ENCODE results near the gene HM13.

- no peak for TF ChIP-seq POLR2AphosphoS5 (IDR thresholded peaks at IDR 0.05; ENCODE audit: low read depth)
- no peak for TF ChIP-seq CTCF (IDR thresholded peaks at IDR 0.05; ENCODE audit: insufficient read depth, low read length)
These were observed 21.1 kb downstream of the HM13 start for GRCh38 chr20:31535298-31535697.

Measured in HL-60 (cell line).